ENCODE measurements around the gene ADK.
"Not testable (repeated sequence)": the region's sequence is repeated elsewhere in the genome, so short reads cannot be mapped to it uniquely, and the experiment has no call there.

Gene ADK

DNA sequence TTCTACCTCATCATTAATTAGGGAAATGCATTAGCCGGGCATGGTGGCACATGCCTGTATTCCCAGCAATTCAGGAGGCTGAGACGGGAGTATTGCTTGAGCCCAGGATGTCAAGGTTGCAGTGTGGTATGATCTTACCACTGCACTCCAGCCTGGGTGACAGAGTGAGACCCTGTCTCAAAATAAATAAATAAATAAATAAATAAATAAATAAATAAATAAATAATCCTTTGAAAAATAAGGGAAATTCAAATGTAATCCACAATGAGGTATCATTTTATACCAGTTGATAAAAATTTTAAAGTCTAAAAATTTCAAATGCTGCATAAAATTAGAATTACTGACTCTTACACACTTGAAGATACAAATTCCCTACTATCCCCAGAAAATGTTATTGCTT, 334.3 kb downstream of the ADK start:
- Mint-ChIP-seq H3K27ac (no peak overlapping the region), H3K4me1 (ENCODE audit: low read depth) (no peaks in the 10 kb centered on the region), H3K9me3 (ENCODE audit: low read depth) (peaks cover 8% of the 10 kb centered on the region), H3K27me3 (no peaks in the 10 kb centered on the region), H3K36me3 (peaks cover 30% of the 10 kb centered on the region), H3K4me3 (no peak overlapping the region)

DNA sequence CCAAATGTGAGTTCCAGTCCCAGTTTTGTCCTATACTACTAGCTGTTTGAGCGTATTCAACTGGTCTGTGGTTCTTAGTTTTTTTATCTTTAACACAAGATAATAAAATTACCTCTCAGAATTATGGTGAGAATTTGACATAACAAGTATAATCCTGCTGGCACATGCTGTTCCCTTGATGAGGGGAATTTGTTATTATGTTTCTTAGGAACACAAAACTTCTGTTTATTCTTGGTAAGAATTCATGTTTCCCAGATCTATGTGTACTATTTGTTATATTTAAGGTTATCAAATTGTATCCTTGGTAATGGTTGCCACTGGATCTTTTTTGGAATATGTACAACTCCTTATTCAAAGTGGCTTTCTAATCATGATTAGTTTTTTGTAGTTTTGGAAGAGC, 335.6 kb downstream of the ADK start:
- H3K36me3 Mint-ChIP-seq, result peaks cover 23% of the 10 kb centered on the region

DNA sequence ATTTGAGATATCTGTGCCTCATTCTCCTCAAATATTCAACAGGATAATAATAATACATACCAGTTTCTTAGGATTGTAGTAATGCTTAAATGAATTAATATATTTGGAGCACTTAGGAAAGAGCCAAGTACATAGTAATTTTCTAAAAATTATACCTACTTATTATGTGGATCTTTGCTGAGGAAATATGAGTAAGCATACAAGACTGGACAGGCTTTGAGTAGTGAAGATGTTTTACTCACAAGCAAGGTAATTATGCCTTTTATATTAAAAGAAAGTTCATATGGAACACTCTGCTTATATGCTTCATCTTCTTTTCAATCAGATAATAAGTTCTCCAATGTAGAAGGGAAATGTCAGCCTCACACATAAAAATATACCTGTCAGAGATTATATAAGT, 337.9 kb downstream of the ADK start:
- Mint-ChIP-seq H3K4me3 (no peak overlapping the region), H3K27me3 (no peaks in the 10 kb centered on the region), H3K36me3 (peaks cover 9% of the 10 kb centered on the region), H3K9me3 (ENCODE audit: low read depth) (no peaks in the 10 kb centered on the region), H3K4me1 (ENCODE audit: low read depth) (peaks cover 4% of the 10 kb centered on the region), H3K27ac (no peak overlapping the region)

More for the DNA sequence above, 335.6 kb downstream of the ADK start:
- H3K4me3 Mint-ChIP-seq, result no peak overlapping the region
- H3K27me3 Mint-ChIP-seq, result no peaks in the 10 kb centered on the region
- H3K9me3 Mint-ChIP-seq (ENCODE audit: low read depth), result peaks cover 6% of the 10 kb centered on the region
- no peak overlapping the region for H3K27ac Mint-ChIP-seq
- peaks cover 3% of the 10 kb centered on the region for H3K4me1 Mint-ChIP-seq (ENCODE audit: low read depth)

DNA sequence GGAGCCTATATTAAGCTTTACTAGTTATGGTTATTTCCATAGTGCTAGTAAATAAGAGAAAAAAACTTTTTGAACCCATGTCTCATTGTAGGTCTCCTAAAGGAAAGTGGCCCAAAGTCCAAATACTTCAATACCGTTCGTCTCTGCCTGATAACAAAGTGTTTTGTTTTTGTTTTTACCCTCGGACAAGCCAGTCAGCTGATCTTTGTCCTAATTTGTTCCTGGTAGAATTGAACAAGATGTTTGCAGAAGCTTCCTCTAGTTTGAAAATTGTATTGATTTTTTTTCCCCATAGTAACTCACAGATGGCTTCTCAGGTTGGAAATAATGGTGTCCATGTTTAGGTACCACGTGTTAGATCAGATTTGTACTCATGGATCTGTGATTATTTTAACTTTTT, 339.5 kb downstream of the ADK start:
- H3K27me3 Mint-ChIP-seq, result no peaks in the 10 kb centered on the region
- H3K9me3 Mint-ChIP-seq (ENCODE audit: low read depth), result no peaks in the 10 kb centered on the region
- peaks cover 4% of the 10 kb centered on the region for H3K4me1 Mint-ChIP-seq (ENCODE audit: low read depth)
- peaks cover 15% of the 10 kb centered on the region for H3K36me3 Mint-ChIP-seq
- H3K4me3 Mint-ChIP-seq, result no peak overlapping the region
- no peak overlapping the region for H3K27ac Mint-ChIP-seq

DNA sequence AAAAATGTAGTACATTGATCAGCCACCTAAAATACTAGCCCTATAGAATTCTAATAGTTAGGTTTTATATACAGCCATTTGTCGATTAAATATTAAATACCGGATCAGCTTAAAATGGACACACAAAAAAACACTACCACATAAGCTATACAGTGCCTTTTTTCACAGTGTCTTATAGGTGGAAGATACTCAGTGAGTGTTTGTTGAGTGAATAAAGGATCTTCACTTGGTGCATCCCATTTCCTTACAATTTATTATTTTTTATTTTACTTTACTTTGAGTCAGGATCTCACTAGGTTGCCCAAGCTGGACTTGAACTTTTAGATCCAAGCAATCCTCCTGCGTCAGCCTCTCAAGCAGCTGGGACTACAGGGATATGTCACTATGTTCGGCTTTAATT, 340.0 kb downstream of the ADK start:
- Mint-ChIP-seq H3K4me3 (no peak overlapping the region), H3K36me3 (peaks cover 19% of the 10 kb centered on the region)

DNA sequence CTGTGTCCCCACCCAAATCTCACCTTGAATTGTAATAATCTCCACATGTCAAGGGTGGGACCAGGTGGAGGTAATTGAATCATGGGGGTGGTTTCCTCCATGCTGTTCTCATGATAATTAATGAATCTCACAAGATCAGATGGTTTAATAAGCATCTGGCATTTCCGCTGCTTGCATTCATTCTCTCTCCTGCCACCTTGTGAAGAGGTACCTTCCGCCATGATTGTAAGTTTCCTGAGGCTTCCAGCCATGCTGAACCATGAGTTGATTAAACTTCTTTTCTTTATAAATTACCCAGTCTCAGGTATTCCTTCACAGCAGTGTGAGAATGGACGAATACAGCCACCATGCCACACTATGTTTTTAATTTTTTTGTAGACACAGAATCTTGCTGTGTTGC, 345.3 kb downstream of the ADK start:
- not testable (repeated sequence) for H3K27ac Mint-ChIP-seq, H3K27me3 Mint-ChIP-seq
- H3K36me3 Mint-ChIP-seq, result peaks cover 39% of the 10 kb centered on the region

More for the DNA sequence above, 340.0 kb downstream of the ADK start:
- no peaks in the 10 kb centered on the region for H3K27me3 Mint-ChIP-seq
- H3K4me1 Mint-ChIP-seq (ENCODE audit: low read depth), result peaks cover 4% of the 10 kb centered on the region
- no peaks in the 10 kb centered on the region for H3K9me3 Mint-ChIP-seq (ENCODE audit: low read depth)
- no peak overlapping the region for H3K27ac Mint-ChIP-seq

DNA sequence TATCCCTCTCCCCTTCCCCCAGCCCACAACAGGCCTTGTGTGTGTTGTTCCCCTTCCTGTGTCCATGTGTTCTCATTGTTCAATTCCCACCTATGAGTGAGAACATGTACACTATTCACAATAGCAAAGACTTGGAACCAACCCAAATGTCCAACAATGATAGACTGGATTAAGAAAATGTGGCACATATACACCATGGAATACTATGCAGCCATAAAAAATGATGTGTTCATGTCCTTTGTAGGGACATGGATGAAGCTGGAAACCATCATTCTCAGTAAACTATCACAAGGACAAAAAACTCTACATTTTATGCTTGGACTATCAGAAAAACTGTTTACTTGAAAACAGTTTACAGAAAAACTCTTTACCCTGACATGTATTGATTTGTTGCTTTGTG, 347.6 kb downstream of the ADK start:
- H3K27me3 Mint-ChIP-seq; H3K27ac Mint-ChIP-seq; H3K9me3 Mint-ChIP-seq (ENCODE audit: low read depth); H3K4me3 Mint-ChIP-seq: not testable (repeated sequence)
- H3K4me1 Mint-ChIP-seq (ENCODE audit: low read depth), result peaks cover 30% of the 10 kb centered on the region
- peaks cover 44% of the 10 kb centered on the region for H3K36me3 Mint-ChIP-seq

More for the DNA sequence above, 345.3 kb downstream of the ADK start:
- H3K4me3 Mint-ChIP-seq; H3K9me3 Mint-ChIP-seq (ENCODE audit: low read depth): not testable (repeated sequence)
- H3K4me1 Mint-ChIP-seq (ENCODE audit: low read depth), result peaks cover 19% of the 10 kb centered on the region

DNA sequence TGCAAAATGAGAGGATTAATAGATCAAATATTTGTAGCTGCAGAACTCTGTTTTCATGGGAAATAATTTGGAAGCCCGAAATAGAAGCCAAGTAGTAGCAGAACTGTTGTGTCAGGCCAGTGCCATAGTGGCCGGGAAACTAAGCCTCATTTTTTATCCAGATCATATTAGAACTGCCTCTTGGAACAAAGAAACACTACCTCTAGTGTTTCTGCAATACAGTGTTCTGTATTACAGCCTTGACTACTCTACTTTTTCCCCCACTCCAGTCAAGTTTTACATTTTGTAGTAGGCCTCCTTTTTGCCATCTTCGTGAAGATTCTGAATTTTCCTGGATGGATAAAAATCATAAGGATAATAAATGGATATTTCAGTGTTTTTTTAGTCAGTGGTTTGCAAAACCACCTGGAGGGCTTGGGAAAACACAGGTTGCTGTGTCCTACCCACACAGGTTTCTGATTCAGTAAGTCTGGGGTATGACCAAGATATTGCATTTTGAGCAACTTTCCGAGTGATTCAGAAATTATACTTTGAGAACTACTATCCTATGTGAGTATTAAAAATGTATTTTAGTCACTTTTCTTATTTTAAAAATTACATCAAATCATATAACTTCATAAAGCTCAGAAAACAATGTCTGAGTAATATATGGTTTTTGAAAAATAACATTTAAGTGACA, 349.1 kb downstream of the ADK start:
- Mint-ChIP-seq H3K36me3 (peaks cover 47% of the 10 kb centered on the region), H3K27me3 (no peaks in the 10 kb centered on the region), H3K4me1 (ENCODE audit: low read depth) (peaks cover 32% of the 10 kb centered on the region), H3K9me3 (ENCODE audit: low read depth) (no peaks in the 10 kb centered on the region), H3K4me3 (no peak overlapping the region), H3K27ac (peak overlapping the region; percentile 72)

DNA sequence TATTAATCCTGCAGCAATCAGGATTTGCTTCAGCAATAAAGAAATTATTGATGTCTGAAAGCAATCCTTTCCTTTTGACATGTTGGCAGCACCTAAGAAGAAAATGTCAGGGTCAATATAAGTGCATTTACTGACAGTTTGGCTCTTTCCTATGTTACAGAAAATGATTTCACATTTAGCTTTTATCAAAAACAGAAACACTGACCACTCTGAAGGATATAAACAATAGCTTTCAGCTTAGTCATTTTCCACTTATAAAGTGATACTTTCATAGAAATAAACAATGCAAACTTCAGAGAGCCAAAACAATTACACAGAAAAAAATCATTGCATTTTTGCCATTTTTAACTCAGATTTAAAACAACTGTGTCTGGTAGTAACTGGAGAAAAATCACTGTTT, 349.8 kb downstream of the ADK start:
- Mint-ChIP-seq H3K4me3 (no peak overlapping the region), H3K36me3 (peaks cover 51% of the 10 kb centered on the region)

DNA sequence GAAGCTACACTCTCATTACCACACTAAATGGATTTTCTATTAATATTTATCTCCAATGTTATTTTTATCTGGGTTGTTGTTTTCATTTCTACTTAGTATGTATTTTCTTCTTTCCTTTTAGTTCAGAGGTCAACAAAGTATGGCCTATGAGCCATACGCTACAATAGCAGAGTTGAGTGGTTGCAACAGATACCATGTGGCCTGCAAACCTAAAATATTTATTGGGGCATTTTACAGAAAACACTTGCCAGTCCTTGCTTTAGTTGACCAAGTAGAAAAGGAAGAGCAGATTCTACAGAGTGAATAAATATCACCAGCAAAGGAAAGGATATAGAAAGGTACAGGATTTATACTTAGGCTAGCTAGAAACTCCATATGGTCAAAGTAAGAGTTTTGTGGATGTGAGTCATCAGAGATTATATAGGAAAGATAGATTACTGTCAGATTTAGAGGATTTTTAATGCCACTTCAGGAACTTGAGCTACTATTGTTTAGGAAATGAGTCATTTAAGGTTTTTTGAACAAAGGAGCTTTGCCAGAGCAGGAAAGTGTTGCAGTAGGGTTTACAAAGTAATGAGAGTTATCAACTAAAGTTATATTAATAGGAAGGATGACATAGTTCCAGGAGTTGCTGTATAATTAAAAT, 352.1 kb downstream of the ADK start:
- H3K9me3 Mint-ChIP-seq (ENCODE audit: low read depth), result no peaks in the 10 kb centered on the region
- H3K27ac Mint-ChIP-seq, result peak overlapping the region; percentile 75
- peak overlapping the region; percentile 1 for H3K4me3 Mint-ChIP-seq
- H3K36me3 Mint-ChIP-seq, result peaks cover 40% of the 10 kb centered on the region
- peaks cover 35% of the 10 kb centered on the region for H3K4me1 Mint-ChIP-seq (ENCODE audit: low read depth)
- no peaks in the 10 kb centered on the region for H3K27me3 Mint-ChIP-seq

More for the DNA sequence above, 349.8 kb downstream of the ADK start:
- H3K9me3 Mint-ChIP-seq (ENCODE audit: low read depth), result no peaks in the 10 kb centered on the region
- no peaks in the 10 kb centered on the region for H3K27me3 Mint-ChIP-seq
- peaks cover 35% of the 10 kb centered on the region for H3K4me1 Mint-ChIP-seq (ENCODE audit: low read depth)
- H3K27ac Mint-ChIP-seq, result peak overlapping the region; percentile 72

DNA sequence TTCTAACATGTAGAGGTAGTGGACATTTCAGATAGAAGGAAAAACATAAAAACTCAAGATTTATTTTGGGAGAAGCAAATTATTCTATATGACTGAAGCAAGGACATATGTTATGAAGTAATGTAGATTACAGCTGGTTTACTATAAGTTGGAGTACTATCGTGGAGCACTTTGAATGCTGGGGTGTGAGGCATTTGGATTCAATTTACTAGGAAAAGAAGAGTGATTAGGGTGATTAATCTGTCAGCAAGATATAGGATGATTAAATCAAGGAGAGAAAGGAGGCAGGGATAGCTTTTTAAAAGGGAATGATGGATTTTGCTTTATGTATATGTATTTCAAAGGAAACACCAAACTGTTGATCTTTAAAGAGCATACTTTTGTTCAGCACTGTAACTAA, 356.9 kb downstream of the ADK start:
- H3K9me3 Mint-ChIP-seq (ENCODE audit: low read depth), result peaks cover 24% of the 10 kb centered on the region
- H3K36me3 Mint-ChIP-seq, result peaks cover 61% of the 10 kb centered on the region
- H3K27ac Mint-ChIP-seq, result no peak overlapping the region
- no peaks in the 10 kb centered on the region for H3K27me3 Mint-ChIP-seq
- no peak overlapping the region for H3K4me3 Mint-ChIP-seq
- peaks cover 12% of the 10 kb centered on the region for H3K4me1 Mint-ChIP-seq (ENCODE audit: low read depth)

DNA sequence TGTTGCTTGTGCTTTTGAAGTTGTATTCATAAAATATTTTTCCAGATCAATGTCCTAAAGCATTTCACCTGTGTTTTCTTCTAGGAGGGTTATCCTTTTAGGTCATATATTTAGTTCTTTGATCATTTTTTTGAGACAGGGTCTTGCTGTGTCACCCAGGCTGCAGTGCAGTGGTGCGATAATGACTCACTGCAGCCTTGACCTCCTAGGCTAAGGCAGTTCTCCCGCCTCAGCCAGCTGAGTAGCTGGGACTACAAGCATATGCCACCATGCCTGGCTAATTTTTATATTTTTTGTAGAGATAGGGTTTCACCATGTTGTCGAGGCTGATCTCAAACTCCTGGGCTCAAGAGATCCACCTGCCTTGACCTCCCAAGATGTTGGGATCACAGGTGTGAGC, 359.6 kb downstream of the ADK start:
- Mint-ChIP-seq H3K9me3 (ENCODE audit: low read depth) (peaks cover 44% of the 10 kb centered on the region), H3K27me3 (no peaks in the 10 kb centered on the region), H3K36me3 (peaks cover 64% of the 10 kb centered on the region), H3K27ac (no peak overlapping the region), H3K4me1 (ENCODE audit: low read depth) (no peaks in the 10 kb centered on the region), H3K4me3 (no peak overlapping the region)

DNA sequence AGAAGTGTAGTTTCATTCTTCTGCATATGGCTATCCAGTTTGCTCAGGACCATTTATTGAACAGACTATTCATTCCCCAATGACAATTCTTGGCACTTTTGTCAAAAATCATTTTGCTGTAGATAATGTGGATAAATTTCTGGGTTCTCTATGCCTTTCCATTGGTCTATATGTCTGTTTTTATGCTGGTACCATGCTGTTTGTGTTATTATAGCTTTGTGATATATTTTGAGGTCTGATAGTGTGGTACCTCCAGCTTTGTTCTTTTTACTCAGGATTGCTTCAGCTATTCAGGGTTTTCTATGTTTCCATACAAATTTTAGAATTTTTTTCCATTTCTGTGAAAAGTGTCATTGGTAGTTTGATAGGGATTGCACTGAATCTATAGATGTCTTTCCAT, 360.0 kb downstream of the ADK start:
- no peaks in the 10 kb centered on the region for H3K27me3 Mint-ChIP-seq
- H3K36me3 Mint-ChIP-seq, result peaks cover 60% of the 10 kb centered on the region
- no peak overlapping the region for H3K27ac Mint-ChIP-seq

DNA sequence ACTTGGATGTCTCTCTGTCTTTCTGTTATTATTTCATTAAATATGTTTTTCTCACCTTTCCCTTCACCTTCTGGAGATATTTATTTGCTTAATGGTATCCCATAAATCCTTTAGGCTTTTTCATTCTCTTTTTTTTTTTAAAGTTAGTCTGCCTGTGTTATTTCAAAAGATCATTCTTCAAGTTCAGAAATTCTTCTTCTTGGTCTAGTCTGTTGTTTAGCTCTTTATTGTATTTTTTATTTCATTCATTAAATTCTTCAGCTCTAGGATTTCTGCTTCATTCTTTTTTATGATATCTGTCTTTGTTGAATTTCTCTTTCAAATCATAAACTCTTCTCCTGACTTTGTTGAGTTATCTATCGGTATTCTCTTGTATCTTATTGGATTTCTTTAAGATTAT, 363.3 kb downstream of the ADK start:
- Mint-ChIP-seq H3K4me1 (ENCODE audit: low read depth) (no peaks in the 10 kb centered on the region), H3K36me3 (peaks cover 59% of the 10 kb centered on the region), H3K27ac (no peak overlapping the region), H3K9me3 (ENCODE audit: low read depth) (peaks cover 44% of the 10 kb centered on the region), H3K27me3 (no peaks in the 10 kb centered on the region), H3K4me3 (no peak overlapping the region)

More for the DNA sequence above, 360.0 kb downstream of the ADK start:
- Mint-ChIP-seq H3K4me3 (no peak overlapping the region), H3K4me1 (ENCODE audit: low read depth) (no peaks in the 10 kb centered on the region), H3K9me3 (ENCODE audit: low read depth) (peaks cover 44% of the 10 kb centered on the region)

DNA sequence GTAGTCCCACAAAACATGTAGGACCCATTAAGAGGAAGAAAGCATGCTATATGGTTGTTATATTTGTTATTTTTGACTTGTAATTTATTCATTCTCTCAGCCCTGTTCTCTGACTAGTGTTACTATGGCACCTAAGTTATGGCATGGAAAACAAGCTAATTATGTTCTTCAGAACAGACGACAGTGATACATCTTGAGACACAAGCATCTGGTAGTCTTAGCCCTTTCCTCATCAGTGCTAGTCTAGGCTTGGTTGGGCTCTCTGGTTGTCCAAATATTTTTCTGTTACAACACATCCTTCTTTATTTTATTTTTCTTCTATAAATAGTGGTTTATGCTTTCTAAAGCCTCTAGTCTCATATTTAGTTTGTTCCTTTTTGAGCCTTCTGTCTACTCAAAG, 367.0 kb downstream of the ADK start:
- no peak overlapping the region for H3K27ac Mint-ChIP-seq
- peaks cover 31% of the 10 kb centered on the region for H3K36me3 Mint-ChIP-seq
- H3K4me3 Mint-ChIP-seq, result no peak overlapping the region
- H3K9me3 Mint-ChIP-seq (ENCODE audit: low read depth), result peaks cover 19% of the 10 kb centered on the region
- H3K27me3 Mint-ChIP-seq, result no peaks in the 10 kb centered on the region
- no peaks in the 10 kb centered on the region for H3K4me1 Mint-ChIP-seq (ENCODE audit: low read depth)

DNA sequence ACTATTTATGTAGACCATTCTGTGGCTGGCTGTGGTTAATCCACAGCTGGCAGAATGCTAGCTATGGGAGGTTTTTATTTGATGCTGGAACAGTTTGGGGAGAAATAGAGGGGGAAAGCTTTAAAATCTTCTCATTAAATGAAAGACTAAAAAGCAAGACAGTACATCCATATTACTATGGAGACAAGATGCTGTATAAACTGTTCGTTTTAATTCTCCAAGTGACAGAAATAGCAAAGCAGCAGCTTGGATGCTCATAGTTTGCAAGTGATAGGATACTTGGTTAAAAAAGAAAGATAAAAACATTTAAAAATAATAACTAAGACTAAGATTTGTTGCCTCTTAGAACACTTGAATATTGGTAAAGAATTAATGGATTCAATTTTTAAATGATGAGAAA, 370.5 kb downstream of the ADK start:
- Mint-ChIP-seq H3K27me3 (no peaks in the 10 kb centered on the region), H3K4me1 (ENCODE audit: low read depth) (no peaks in the 10 kb centered on the region), H3K9me3 (ENCODE audit: low read depth) (no peaks in the 10 kb centered on the region), H3K27ac (no peak overlapping the region), H3K4me3 (no peak overlapping the region), H3K36me3 (peaks cover 14% of the 10 kb centered on the region)
